Islet precursor cell (in vitro differentiated cells): ENCODE measurements around the gene POU1F1.
"Not testable (repeated sequence)": the region's sequence is repeated elsewhere in the genome, so short reads cannot be mapped to it uniquely, and the experiment has no call there.

Experiments used
- DNase-seq: peaks from one replicate; pipeline ENCODE4 v3.0.0-alpha.2; 2018

The POU1F1 gene

DNA sequence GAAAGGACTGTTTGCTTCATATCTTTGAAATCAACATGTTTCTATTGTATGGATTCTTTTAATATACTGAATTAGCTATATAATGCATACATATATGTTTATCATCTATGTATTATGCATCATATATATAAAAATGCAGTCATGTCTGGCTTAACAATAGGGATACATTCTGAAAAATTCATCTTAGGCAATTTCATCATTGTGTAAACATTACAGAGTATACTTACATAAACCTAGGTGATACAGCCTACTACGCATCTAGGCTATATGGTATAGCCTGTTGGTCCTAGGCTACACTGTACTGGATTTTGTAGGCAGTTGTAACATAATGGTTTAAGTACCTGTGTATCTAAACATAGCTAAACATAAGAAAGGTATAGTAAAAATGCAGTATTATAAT is 27.6 kb downstream of the POU1F1 start:
- DNase-seq = no peak

DNA sequence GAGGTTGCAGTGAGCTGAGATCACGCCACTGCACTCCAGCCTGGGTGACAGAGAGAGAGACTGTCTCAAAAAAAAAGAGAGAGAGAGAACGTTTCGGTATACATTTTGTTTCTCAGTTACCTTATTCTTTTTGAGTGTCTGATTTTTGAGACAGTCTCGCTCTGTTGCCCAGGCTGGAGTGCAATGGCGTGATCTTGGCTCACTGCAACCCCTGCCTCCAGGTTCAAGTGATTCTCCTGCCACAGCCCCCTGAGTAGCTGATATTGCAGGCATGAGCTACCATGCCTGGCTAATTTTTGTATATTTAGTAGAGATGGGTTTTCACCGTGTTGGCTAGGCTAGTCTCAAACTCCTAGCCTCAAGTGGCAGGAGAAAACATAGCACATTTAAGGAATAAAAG is 28.2 kb downstream of the POU1F1 start:
- not testable (repeated sequence) for DNase-seq

DNA sequence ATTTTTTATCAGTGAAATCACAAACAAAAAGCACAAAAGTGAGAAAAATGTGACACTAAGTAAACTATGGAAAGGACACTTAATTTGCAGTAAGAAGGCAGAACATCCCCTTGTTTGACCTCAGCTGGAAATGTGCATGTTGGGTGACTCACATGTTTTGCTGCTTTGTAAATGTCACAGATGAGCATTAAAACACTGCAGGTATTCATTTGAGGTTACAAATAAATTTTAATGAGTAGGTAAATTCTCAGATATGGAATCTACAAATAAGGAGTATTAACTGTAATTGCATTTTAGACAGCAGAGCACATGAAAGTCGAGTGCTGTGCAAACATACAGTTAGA is 29.0 kb downstream of the POU1F1 start:
- DNase-seq = no peak

DNA sequence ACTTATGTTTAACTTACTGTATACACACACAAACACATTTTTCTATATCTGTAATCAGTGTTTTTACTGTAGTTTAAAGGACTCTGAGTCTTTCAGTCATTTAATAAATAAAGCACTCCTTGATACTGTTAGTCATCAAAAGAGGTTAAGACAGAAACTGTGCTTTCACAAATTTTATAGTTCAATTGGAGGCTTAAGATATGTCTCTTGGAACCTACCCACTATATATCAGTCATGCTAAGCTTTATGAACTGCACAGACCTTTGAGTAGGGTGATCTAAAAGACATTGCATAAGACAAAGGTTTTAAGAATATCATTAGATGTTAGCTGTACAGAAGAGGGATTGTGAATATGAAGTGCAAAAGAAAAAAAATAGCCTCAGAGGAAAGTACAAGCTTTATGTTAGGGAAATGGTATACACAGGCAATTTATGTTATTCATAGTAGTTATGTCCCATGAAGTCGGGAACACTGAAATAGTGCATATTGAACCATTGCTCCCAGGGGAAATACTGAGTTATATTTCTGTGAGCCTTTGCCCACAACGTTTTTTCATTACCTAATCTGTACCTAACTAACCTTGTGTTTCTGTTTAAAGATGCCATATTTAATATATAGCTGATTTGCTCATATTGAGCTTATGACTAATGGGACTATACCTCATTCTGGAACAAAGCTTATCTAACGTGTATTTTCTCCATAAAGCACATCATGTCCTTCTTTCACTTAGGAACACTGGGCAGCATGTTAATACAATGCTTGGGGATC is 29.5 kb downstream of the POU1F1 start:
- DNase-seq = no peak

DNA sequence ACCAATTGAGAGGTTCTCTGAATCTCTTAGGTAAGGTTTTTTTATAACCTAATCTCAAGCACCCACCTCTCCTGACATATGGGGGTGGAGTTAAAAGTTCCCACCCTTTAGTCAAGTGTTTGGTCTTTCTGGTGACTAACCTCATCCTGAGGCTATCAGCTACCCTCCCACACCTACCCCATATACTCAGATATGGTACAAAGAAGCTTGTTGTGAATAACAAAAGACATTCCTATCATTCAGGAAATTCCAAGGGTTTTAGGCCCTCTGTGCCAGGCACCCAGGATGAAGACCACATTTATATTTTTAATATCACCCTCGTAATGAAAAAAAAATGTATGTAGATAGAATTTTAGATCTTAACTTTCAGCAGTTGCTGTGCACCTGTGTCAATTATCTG is 40.3 kb downstream of the POU1F1 start:
- DNase-seq = no peak

DNA sequence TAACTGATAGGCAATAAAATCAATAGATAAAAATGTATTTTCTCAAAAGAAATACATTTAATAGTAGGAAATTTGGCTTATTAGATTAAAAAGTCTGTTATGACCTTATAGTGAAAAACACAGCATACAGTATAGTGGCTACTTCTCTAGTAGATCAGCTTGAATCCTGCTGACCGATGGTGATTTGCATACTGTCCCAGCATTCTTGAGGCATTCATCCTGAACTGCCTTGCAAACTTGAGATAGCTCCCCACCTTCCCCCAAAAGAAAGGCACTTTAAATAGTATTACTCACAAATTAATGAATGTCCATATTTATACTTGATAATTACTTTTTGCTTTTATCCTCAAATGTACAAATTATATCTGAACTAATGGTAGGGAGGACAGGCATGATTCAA is 42.6 kb downstream of the POU1F1 start:
- DNase-seq = no peak

DNA sequence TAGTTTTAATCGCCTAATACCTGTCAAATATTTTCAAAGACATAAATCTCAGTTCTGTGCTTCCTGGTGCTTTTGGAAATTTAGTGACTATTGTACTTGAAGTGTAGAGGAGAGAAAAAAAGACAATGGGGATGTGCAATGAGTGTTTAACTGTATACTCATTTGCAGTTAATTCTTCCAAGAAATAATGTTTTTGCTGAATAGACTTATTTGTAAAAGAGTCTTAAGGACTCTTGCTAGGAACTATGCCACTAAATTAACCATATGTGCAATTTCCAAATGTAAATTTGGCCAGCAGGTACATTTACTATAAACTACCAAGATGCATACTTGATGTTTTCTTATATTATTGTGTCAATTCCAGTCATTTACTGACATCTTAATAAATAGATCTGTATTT is 47.3 kb downstream of the POU1F1 start:
- no peak for DNase-seq

DNA sequence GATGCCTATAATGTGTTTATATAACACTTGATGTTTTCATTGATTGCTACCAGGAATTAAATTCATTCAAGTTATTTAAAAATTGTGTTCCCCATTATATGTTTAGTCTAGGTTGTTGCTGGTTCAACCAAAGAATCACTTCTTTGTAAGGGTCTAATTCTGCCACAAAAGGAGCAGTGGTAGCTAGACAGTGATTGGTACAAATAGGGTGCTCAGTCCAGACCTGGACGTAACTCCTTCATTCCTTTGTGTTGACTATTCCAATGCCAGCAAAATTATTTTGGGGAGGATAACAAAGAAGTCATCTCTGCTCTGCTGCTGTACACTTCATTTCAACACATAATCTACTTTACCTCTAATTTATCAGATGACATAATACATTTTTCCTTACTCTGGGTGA is 48.1 kb downstream of the POU1F1 start:
- DNase-seq = no peak

DNA sequence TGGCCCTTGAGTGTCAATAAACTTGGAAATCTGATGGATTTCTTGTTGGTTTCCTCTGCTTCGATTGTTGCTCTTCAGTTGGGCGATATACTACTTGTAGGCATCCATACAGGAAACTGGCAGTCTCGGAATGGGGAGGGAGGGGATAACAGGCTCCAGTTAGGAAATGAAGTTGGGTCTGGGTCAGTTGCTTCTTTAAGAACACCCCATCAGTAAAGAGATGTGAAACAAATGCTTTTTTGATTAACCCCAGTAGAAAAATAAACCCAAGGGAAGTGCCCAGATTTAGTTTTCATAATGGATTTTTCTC is 48.6 kb downstream of the POU1F1 start:
- no peak for DNase-seq

DNA sequence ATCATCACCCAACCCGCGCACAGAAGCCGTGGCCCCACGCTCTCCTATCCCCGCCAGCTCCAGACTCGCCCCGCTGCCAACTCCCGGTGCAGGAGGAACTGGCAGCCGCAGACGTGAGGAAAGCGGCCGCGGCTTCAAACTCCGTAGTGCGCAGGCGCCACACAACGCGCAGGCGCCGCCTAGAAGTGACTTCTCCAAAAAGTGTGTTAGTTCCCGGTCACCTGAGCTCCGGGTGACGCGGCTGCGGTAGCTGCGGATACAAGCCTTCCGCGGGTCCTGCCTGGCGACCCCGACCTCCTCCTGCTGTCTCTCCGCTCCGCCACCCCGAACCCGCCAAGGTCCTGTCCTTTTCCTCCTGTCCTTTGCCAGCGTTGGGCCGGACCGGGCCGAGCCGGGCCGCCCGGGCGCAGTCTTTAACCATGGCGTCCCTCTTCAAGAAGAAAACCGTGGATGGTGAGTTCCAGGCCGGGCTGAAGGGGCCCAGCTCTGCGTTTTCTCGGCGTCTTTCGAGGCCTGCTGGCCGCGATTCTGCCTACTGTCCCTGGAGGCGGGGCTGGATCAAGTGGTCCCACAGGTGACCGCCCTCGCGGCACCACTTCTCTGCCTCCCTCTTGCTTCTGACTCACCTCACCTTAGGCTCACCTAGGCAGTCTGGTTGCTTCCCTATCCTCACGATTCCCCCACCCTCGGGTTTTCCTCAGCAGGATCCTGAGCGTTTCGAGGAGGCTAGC is 49.1 kb downstream of the POU1F1 start, which contains the start of gene CHMP2B:
Gene CHMP2B, plus strand, starts transcription at position 206 of the 731 bp plus-strand sequence. Its CDS starts 214 bp downstream, at position 420.
- peak; percentile 97 for DNase-seq

DNA sequence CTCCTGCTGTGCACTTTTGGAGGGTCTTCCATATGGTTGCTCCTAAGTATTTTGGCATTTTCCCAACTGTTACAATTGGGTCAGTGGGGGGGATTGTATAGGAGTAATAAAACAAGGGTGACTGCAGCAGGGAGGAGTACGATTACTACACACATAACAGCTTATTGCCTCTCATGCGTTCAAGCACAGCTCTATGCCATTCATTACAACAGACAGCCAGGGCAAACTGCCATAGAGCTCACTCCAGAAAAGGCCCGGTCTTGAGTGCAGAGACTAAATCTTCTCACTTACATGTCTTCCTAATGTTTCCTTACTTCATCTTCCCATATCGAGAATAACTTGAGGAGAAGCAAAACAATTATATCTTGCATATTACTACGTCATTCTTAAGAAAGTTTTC is 50.7 kb downstream of the POU1F1 start:
- DNase-seq = no peak

DNA sequence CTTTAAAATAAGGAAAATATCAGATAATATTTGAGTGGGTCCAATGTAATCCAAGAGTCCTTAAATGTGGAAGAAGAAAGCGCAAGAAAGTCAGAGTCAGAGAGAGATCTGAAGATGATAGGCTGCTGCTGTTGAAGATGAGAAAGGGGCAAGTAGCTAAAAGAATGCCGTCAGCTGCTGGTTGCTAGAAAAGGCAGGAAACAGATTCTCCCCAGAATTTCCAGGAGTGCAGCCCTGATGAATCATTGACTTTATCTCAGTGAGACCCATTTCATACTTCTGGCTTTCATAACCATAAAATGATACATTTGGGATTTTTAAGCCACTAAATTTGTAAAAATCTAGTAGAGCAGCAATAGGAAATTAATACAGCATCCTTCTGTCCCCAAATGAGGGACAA is 56.8 kb downstream of the POU1F1 start:
- DNase-seq = no peak

DNA sequence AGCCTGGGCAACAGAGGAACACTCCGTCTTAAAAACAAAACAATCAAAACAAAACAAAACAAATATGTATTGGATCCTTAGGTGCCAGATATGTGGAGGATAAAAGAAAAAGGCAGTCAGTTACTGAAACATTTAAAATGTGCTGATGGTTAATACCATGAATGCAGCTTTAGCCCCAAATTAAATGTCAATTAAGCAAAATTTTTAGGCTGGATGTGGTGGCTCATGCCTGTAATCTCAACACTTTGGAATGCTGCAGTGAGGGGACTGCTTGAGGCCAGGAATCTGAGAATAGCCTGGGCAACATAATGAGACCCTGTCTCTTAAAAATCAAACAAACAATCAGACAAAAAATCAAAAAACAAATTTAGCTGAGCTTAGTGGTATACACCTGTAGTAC is 57.8 kb downstream of the POU1F1 start:
- no peak for DNase-seq
